ENCODE data around the gene PRELID1. TPM values are rescaled to one million over a fixed set of nuclear protein-coding genes. Genes with fewer than 3 reads are reported as not detected.

PRELID1 gene
- total and polyA plus RNA-seq, 10 of the 15 experiments (the other 5 are each of a cell fraction or from before 2014, with no cell fraction given), result 30.9 to 584 (median 254) TPM

GRCh38 chr5:177349762-177350161 lies 46.2 kb downstream of the PRELID1 start:
- peaks cover 13% of the 10 kb centered on the region for H3K4me1 ChIP-seq (ENCODE audit: control insufficient read depth, insufficient read depth, low read length)
- H2AFZ ChIP-seq (ENCODE audit: control insufficient read depth, low read depth, low read length), result no peak overlapping the region
- H4K20me1 ChIP-seq (ENCODE audit: control insufficient read depth, insufficient read depth), result 0 out of 2 replicates have a peak, but pooled peaks cover 3% of the 10 kb centered on the region
- ChIA-PET CTCF (interaction anchor here (1.3 to 7.2 kb wide), 6 partner anchors 23 to 106 kb away, joined by 4 to 46 read pairs (median 8); no protein-coding TSS in a partner anchor), SMC1A (ENCODE audit: uncharacterized antibody, unreplicated experiment) (interaction anchor here (1.2 to 1.8 kb wide), 3 partner anchors 8 to 40 kb away, joined by 4 to 8 read pairs (median 7); partner anchors contain the start of gene RGS14), POLR2A (interaction anchor here (0.8 to 3.2 kb wide), 2 partner anchors 9 to 11 kb away, joined by 3 to 22 read pairs; no protein-coding TSS in a partner anchor), RAD21 (ENCODE audit: unreplicated experiment) (interaction anchor here (1.2 to 2.1 kb wide), 2 partner anchors 29 to 33 kb away, joined by 3 to 6 read pairs; no protein-coding TSS in a partner anchor)
- TF ChIP-seq TCF3 (IDR thresholded peaks at IDR 0.05; ENCODE audit: borderline replicate concordance, insufficient read depth, low read depth, low read length) (no peak), STAT1 (conservative IDR thresholded peaks at IDR 0.05) (no peak), BMI1 (IDR thresholded peaks at IDR 0.05; ENCODE audit: borderline replicate concordance) (no peak), POLR2AphosphoS5 (IDR thresholded peaks at IDR 0.05; ENCODE audit: low read length) (no peak), RUNX3 (IDR thresholded peaks at IDR 0.05; ENCODE audit: low read length) (no peak), RB1 (IDR thresholded peaks at IDR 0.05; ENCODE audit: borderline replicate concordance) (no peak), ASH2L (IDR thresholded peaks at IDR 0.05; ENCODE audit: borderline replicate concordance, low read depth) (no peak), HDGF (IDR thresholded peaks at IDR 0.05) (no peak), HSF1 (IDR thresholded peaks at IDR 0.05; ENCODE audit: low read depth, low read length) (no peak), E4F1 (IDR thresholded peaks at IDR 0.05; ENCODE audit: borderline replicate concordance, partially characterized antibody) (no peak)
- H3K4me3 ChIP-seq, result peak overlapping the region; percentile 98
- H3K36me3 ChIP-seq (ENCODE audit: control insufficient read depth in 2 of 2, insufficient read depth in 2 of 2, low read length in 1 of 2), result peaks cover 0 to 11% of the 10 kb centered on the region in 2 experiments; a peak in 2 of 4 replicates
- H3K27ac ChIP-seq (ENCODE audit: control insufficient read depth, insufficient read depth), result no peak overlapping the region
- FAIRE-seq, result no peak
- BruUV-seq (replicated peaks), result no TSS peak
- ATAC-seq, result no peak
- intact Hi-C loops (cut with micrococcal nuclease; ENCODE audit: unreplicated experiment) (no loop called here), in situ Hi-C loops (cut with MboI) (no loop called here)
- H3K79me2 ChIP-seq (ENCODE audit: control insufficient read depth, insufficient read depth, low read length), result peaks cover 51% of the 10 kb centered on the region
- no peak for DNase-seq (ENCODE audit: low read depth, low spot score)
- H3K27me3 ChIP-seq (replicated peaks in 1 of 2; ENCODE audit: control insufficient read depth in 2 of 2, insufficient read depth in 2 of 2, low read length in 1 of 2), result no peaks in the 10 kb centered on the region
- WGBS (ENCODE audit: insufficient coverage, insufficient replicate concordance, low lambda C conversion rate, missing lambda C conversion rate), result 56% methylated on average over 5 of the region's 5 CpGs
- peak overlapping the region; percentile 90 for H3K4me2 ChIP-seq (ENCODE audit: control insufficient read depth, insufficient read depth)
- peak overlapping the region; percentile 91 for H3K9ac ChIP-seq (ENCODE audit: control insufficient read depth, insufficient read depth, low read length)
- no peaks in the 10 kb centered on the region for H3K9me3 ChIP-seq (replicated peaks; ENCODE audit: control insufficient read depth, insufficient read depth, low read length)
